HG03558 (cell line): ENCODE results near the gene PCNA.

Experiments
- ATAC-seq: cut with Tn5 transposase; IDR thresholded peaks from one replicate; pipeline ENCODE4 v1.9.1; 2021; ENCODE audit warnings: moderate number of reproducible peaks; ENCODE audit not compliant: unreplicated experiment; ENCODE audit errors: extremely low read depth

PCNA gene

GRCh38 chr20:5119435-5120184 lies at the start of gene PCNA:
Gene PCNA, minus strand, starts transcription at chr20:5119958. Its CDS starts 160 bp downstream, at chr20:5119798.
- peak; percentile 81 for ATAC-seq

DNA sequence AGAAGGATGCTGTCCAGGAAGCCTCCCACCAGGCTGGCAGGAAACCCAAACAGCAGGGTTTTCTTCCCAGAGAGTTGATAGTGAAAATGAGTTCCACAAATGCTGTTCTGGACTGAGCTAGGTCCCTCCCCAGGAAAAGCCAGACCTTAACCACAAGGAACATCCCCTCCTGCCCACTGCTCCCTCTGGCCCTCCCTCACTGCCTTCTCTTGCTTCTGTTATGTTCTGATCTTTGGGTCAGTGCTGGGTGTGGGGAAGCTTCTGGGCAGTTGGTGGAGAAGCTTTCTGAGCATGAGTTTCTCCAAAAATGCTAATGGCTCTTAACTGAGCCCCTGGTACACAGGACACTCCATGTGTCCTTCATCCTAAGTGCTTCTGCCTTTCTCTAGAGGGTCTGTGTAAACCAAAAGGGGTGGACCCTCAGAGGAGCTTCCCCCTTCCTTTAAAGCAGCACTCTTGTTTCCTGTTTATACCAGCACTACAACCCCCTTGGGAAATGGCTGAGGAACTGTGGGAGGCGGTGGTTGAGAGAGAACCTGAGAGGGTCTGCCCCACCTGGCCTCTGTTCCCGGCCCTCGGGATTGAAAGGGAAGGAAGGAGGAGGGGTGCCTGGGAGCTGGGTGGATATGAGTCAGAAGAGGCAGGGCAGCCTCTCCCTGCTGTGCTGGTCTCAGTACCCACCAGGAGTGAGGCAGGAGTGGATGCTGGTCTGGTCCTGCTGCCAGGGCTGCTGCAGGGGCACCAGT lies 49.1 kb upstream of the PCNA start:
- ATAC-seq, result no peak

DNA sequence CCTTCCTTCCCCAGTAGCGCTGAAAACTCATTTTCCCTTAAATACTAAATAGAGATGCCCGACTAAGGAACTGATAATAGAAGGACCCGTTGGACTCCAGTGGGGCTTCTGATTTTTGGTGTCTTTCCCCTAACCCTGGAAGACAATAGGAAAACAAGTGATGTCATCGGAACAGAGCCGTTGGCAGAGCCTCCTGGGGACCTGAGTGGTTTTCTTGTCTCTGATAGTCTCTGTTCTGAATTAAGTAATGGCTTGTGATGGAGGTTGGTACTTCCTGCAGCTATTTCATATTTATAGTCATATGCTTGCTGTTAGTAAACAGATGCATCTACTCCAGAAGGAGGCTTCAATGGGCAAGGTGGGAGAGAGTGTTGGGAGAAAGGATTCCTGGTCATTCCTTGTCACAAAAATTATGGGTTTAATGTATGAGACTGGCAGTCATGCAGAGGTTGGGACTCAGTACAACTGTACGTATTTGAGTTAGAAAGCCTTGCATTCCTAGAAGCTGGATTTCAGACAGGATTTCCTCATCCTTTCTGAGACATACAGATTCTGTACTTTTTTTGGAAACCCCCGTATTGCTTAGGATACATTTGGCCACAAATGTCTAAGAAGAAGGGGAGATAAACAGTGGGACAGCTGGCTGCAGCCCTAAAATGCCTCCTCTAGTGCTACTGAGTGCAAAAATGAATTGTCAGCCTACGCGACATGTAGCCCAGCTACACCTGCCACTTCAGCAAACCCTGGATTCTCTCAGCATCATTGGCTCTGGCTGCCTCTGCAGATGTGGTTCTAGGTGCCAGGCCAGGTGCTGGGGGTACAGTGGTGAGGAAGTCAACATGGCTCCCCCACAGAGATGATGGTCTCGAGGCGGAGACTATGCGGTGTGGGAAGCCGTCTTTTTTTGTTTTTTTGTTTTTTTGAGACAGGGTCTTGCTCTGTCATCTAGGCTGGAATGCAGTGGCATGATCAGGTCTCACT lies 45.2 kb upstream of the PCNA start:
- no peak for ATAC-seq

DNA sequence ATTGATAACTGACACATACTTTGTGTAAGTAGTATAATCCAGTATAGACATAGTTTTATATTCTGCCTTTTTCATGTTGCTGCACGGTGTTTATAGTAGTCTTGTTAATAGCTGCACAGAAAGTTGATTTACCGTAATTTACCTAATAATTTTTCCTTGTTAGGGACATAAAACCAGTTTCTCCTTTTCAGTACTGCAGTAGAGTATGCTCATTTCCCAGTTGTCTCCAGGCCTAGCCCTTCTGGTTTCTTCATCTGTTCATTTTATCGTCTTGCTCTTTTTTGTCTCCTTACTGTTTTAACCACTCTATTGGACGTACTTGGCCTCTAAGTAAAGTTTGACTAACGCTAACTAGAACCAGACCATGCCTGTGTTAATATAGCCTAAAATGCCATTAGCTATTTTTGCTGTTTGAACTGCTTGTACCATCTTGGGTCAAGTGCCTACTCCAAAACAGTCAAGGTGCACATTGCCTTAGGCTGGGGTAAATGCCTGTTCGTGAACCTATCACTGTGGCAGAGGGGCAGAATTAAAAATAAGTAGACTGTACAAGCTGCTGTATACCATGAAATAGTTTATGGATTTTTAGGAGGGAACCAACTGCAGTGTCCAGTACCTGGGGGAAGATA lies 41.9 kb upstream of the PCNA start:
- no peak for ATAC-seq

GRCh38 chr20:5160882-5161281 lies 41.1 kb upstream of the PCNA start:
- ATAC-seq, result no peak

DNA sequence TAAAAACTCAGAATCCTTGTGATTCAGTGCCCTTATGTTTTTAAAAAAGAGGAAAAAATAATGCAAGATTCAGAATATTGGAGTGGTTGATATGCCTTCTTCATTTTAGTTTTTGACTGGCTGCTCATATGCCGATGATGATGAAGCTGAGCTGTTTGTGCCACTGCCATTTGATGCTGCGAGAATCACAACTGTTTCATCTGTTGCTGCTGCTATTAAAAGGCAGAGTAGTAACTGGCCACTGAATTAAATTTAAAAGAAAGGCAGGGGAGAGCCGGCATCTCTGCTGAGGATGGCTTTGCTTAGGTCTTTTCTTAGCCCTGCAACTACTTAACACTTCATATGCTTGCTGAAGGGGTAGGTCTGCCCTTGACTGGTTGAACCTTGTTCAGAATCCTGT lies 40.2 kb upstream of the PCNA start:
- no peak for ATAC-seq

GRCh38 chr20:5156675-5157448 lies 37.1 kb upstream of the PCNA start:
- no peak for ATAC-seq

DNA sequence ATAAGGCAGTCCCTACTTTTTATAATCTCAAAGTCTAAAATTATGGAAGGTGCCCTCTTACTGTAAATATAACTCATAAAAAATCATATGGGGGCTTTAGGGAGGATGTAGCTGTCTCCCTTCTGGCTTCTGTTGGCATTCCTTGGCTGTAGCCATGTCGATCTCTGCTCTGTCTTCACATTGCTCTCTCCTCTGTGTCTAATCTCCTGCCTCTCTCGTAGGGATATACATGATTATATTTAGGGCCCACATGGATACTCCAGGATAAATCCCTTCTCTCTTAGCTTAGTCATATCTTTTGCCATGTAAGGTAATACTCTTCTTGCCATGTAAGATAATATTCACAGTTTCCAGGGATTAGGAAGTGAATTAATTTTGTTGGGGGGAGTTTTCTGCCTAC lies 35.6 kb upstream of the PCNA start:
- ATAC-seq, result no peak

- no peak for ATAC-seq
Observed at GRCh38 chr20:5154543-5154925, 34.8 kb upstream of the PCNA start.

GRCh38 chr20:5153612-5154542 lies 34.1 kb upstream of the PCNA start:
- no peak for ATAC-seq

DNA sequence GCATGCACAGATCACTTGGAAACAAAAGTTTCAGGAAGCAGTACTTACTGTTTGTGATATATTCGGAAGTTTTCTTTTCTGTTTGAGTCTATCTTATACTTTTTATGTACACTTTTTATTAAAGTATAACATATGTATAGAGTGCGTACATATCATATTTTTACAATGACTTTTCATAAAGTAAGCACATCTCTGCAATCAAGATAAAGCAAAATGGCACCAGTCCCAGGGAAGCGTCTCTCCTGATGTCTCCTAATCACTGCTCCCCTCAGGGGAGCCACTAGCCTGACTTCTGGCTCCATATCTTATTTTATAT lies 33.4 kb upstream of the PCNA start:
- no peak for ATAC-seq

DNA sequence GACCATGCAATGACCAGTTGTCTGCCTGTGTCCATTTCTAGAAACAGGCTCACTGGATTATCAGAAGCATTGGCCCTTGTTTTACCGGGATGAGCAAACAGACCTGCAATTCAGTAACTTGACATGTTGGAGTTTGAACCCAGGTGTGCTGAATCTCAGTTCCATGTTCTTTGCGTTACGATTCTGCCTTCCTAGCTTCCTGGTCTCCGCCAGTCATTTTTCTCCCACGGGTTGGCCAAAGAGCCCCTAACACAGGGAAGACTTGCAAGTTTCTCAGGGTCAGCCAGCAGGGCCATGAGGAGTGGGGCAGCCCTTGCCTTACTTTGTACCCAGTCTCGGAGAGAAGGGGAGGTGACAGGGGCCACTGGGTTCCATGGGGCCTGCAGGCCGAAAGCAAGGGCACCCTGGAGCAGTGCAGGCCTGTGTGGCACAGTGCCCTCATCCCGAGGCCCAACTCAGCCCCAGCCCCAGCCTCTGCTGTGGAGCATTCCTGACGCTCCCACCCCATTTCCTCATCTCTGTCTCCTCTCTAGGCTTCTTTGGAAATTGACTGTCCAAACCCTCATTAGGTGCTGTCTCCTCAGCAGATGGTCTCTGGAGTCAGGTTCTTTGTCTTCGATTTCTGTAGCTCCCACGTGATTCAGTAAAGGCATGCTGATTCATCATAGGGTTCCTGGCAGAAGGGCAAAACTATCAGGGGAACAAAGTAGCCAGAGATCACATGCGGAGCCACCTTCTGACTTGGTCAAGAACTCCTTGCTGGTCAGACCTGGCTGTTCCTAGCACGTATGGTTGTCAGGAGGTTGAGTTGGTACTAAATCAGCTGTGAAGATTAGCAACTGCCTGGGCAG lies 30.7 kb upstream of the PCNA start:
- no peak for ATAC-seq

DNA sequence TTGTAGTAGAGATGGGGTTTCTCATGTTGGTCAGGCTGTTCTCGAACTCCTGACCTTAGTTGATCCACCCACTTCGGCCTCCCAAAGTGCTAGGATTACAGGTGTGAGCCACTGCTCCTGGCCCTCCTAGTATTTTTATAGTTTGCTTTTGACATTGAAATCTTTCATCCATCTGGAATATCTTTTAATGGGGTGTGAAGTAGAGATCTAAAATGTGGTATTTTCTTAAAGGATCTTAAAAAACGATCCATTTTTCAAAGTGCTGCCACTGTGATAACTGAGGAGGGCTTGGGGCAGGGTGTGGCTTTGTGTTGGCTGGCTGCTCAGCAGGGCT lies 30.1 kb upstream of the PCNA start:
- ATAC-seq, result no peak

GRCh38 chr20:5148581-5148980 lies 28.8 kb upstream of the PCNA start:
- ATAC-seq, result no peak

GRCh38 chr20:5146871-5147592 lies 27.3 kb upstream of the PCNA start:
- ATAC-seq, result no peak

- no peak for ATAC-seq
Observed at GRCh38 chr20:5146099-5146668, 26.4 kb upstream of the PCNA start.
